Measurements from ENCODE around the gene RPS16.

RPS16 gene

GRCh38 chr19:39408392-39409207 is 27.1 kb downstream of the RPS16 start:
- in situ Hi-C loops (cut with MboI; ENCODE audit: low sequenced_read_pairs) = no loop called here

DNA sequence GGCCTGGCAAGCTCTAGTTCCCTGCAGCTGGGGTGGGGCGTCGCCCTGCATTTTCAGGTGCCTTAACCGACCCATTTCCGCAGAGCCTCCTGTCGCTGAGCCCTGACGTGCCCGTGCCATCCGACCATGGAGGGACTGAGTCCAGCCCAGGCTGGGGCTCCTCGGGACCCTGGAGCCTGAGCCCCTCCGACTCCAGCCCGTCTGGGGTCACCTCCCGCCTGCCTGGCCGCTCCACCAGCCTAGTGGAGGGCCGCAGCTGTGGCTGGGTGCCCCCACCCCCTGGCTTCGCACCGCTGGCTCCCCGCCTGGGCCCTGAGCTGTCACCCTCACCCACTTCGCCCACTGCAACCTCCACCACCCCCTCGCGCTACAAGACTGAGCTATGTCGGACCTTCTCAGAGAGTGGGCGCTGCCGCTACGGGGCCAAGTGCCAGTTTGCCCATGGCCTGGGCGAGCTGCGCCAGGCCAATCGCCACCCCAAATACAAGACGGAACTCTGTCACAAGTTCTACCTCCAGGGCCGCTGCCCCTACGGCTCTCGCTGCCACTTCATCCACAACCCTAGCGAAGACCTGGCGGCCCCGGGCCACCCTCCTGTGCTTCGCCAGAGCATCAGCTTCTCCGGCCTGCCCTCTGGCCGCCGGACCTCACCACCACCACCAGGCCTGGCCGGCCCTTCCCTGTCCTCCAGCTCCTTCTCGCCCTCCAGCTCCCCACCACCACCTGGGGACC is 27.9 kb downstream of the RPS16 start:
- in situ Hi-C loops (cut with MboI; ENCODE audit: low sequenced_read_pairs) = no loop called here

GRCh38 chr19:39407410-39407659 is 28.4 kb downstream of the RPS16 start:
- in situ Hi-C loops (cut with MboI; ENCODE audit: low sequenced_read_pairs) = no loop called here

DNA sequence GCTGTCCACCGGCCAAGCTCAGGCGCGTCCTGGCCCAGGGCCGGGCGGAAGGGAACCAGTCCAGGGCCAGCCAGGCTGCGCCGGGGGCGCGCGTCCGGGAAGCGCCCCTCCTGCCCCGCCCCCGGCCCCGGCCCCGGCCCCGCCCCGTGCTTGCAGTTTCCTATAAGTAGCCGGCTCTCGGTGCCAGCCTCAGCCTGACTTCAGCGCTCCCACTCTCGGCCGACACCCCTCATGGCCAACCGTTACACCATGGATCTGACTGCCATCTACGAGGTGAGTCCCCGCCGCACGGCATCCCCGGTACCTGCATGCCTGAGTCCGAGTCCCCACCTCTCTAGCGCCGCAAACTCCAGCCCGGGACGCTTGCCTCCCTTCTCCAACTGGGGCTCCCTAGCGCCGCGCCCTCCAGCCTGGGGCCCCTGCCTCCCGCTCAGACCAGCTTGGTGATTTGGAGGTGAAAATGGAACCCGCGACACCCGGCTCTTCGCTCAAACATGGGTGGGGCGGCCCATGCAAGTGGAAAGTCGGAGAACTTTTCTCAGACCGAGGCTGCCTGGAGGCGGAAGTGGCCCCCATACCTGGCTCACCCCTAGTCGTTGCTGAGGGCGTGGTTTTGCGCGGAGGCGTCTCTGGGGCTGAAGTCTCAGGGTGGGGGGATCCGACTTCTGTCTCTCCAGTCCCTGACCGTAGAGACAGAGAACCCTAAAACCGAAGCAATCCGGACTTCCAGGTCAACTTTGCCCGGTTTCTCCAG is 28.9 kb downstream of the RPS16 start, which contains the start of gene ZFP36:
ZFP36 (plus strand) TSS at position 192 of the 754 bp plus-strand sequence; CDS start at position 250, 58 bp downstream.
- in situ Hi-C loops (cut with MboI; ENCODE audit: low sequenced_read_pairs) = no loop called here

DNA sequence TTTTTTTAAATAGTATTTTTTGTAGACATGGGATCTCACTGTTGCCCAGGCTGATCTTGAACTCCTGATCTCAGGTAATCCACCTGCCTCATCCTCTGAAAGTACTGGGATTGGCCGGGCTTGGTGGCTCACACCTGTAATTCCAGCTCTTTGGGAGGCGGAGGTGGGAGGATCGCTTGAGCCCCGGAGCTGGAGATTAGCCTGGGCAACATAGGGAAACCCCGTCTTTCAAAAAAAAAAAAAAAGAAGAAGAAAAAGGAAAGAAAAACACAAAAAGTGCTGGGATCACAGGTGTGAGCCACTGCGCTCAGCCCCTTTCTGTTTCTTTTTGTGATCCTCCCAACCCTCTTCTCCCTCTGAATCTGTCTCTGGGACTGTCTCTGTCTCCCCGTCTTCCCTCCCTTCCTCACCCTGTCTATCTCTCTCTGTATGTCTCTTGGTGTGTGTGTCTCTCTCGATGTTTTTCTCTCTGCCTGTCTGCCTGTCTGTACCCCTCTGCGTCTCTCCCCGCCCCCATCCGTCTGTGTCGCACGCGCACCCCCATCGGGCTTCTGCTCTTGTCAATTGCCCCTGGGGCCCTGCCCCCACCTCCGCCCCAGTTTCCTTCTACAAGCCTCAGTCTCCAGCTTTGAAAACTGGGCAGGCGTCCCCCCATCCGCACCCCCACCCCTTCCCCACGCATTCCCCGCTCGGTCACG is 29.6 kb downstream of the RPS16 start:
- in situ Hi-C loops (cut with MboI; ENCODE audit: low sequenced_read_pairs) = no loop called here

GRCh38 chr19:39405261-39405957 is 30.3 kb downstream of the RPS16 start:
- in situ Hi-C loops (cut with MboI; ENCODE audit: low sequenced_read_pairs) = no loop called here

DNA sequence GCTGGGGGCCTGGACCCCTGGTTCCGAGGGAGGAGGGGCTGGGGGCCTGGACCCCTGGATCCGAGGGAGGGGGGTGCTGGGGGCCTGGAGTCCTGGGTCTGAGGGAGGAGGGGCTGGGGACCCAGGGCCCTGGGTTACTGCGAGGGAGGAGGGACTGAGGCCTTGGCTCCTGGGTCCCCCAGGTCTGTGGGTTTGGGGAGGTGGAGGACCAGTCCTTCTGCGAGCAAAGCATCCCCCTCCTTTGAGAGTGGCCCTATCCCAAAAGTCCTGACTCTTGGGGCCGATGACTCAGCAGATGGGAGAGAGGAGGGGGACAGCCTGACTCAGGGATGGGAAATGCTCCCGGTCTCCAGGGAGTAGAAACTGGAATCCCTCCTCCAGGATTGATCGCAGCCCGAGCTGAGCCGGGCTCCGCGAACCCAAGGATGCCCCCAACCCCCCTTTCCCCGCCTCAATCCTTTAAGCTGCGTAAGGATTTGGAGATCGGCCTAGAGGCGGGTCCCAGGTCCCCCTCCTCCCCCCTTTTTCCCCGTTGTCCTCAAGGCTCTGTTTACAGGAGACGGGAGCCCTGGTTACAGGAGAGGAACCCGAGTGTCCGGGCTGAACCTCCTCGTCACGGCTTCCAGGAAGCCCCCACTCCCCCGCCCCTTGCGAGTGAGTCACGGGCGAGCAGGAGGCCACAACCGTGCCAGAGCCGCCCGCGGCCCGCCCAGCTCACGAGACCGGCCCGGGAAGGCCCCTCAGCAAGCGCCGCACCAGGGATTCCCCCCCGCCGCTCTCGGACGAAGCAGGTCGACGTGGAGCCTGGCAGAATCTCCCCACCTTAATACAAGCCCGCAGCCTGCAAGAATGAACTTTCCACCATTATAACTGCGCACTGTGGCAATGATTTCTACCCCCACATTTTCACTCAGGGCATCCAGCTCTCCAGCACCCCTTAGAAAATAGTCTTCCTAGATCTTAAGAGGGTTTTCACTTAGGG is 32.1 kb downstream of the RPS16 start:
- in situ Hi-C loops (cut with MboI; ENCODE audit: low sequenced_read_pairs) = no loop called here

GRCh38 chr19:39402346-39403300 is 33.1 kb downstream of the RPS16 start:
- in situ Hi-C loops (cut with MboI; ENCODE audit: low sequenced_read_pairs) = no loop called here

GRCh38 chr19:39401549-39402345 is 34.0 kb downstream of the RPS16 start:
- in situ Hi-C loops (cut with MboI; ENCODE audit: low sequenced_read_pairs) = no loop called here

DNA sequence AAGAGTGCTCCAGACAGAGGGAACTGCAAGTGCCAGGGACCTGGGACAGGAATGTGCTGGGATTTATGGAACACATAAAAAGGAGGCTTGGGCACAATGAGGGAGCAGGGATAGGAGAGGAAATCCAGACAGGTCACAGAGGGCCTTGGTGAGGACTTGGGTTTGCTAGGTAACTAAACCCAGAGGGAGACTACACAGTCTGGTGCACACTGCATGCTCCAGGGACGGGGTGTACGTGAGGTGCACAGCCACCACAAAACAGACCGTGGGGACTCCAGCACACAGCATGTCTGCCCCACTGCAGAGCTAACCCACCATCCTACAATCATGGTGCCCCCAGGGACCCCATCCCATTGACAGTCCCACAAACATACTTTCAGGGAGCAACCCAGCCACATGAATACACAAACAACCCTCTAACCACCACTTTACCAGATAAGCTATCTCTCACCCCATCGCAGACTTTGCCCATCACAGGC is 34.6 kb downstream of the RPS16 start:
- in situ Hi-C loops (cut with MboI; ENCODE audit: low sequenced_read_pairs) = no loop called here

- in situ Hi-C loops (cut with MboI; ENCODE audit: low sequenced_read_pairs) = no loop called here
Measured at GRCh38 chr19:39400061-39400460, 35.7 kb downstream of the RPS16 start.

GRCh38 chr19:39399668-39400050 is 36.1 kb downstream of the RPS16 start:
- in situ Hi-C loops (cut with MboI; ENCODE audit: low sequenced_read_pairs) = loop anchor here (10.0 kb wide), 1 partner anchor 55 kb away; the partner anchor contains the start of gene SAMD4B

DNA sequence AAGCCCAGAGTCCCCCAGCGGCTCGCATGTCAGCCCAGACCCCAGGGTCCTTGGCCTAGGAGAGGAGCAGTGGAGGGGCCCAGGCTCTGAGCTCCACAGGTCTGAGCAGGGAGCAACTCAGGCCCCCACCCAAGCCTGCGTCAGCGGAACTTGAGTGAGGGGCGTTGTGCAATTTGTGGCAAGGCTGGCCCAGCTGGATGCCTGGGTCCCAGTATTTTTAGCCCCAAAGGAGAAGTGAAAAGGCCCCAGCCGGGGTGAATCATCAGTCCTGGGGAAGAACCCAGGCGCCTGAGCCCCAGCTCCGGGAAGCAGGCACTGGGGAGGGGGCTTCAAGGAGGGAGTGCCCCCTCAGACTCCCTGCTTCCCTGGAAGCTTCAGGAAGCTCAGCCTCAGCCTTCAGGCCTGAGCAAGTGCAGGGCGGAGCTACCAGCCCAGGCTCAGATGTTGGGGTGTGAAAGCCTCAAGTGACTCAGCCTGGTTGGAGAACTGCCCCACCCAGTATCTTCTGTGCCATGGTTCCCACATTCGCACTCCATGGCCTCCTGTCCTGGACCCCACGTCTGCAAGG is 37.4 kb downstream of the RPS16 start:
- in situ Hi-C loops (cut with MboI; ENCODE audit: low sequenced_read_pairs) = loop anchor here (10.0 kb wide), 1 partner anchor 54 kb away; the partner anchor contains the start of gene SAMD4B

DNA sequence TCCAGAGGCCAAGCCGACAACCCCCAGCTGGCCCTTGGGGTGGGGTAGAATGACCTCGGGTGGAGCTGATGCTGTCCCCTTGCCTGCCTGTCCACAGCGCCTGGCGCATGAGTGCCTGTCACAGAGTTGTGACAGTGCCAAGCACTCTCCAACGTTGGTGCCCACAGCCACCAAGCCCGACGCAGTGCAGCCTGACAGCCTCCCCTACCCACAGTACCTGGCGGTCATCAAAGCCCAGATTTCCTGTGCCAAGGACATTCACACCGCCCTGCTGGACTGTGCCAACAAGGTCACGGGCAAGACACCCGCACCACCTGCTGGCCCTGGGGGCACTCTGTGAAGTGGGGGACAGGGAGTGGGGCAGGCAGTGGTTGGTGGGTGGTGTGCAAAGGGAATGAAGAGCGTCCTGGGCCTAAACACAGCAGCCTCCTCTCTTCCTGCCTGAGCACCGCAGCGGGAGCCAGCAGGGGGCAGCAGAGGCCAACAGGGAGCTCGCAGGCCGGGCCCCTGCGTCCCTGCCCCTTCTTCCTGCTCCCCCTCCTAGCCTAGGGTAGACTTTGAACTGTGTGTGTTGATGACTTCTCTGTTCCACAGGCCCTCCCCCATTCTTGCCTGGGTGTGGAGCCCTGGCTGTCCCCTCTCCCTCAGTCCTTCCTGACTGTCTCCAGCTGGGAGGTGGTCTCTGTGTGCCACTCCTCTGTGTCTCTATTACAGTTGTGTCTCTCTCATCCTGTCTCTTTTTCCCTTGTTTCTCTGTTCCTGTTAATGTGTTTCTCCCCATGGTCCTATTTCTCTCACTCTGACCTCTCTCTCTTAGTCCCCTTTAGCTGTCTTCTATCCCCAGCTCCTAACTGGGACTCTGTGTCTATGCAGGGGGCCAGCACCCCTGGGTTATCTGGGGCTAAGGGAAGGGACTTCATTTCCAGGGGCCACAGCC is 38.1 kb downstream of the RPS16 start:
- in situ Hi-C loops (cut with MboI; ENCODE audit: low sequenced_read_pairs) = loop anchor here (10.0 kb wide), 1 partner anchor 53 kb away; the partner anchor contains the start of gene SAMD4B

DNA sequence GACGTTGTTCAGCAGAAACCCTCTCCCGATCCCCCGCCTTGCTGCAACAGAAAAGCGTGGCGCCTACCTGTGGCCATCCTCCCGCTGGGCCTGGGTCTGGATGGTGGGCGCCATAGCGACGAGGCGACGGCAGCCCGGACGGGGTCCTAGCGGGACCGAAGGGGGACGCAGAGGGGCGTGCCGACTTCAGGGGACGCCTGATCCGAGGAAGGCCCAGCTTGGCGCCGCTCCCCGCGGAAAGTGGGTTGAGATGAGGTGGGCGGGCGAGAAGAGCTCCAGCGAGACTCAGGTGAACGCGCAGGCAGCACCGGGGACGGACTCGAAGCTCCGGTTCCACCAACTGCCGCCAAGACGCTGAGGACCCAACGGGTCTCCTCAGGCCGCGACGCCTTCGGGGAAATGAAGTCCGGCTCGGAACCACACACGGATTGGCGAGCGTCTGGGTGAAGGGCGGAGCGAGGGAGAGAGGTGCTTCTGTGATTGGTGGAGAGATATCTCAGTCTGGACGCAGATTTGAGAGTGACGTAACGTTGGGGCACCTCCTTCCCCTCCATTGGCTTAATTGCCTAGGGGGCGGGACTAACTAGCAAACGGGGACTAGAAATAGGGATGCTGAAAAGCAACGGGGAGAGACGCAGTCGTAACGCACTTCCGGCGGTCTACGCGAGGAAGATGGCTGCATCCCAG is 44.9 kb downstream of the RPS16 start, which contains the start of the genes MED29 and PAF1:
MED29 (plus strand) TSS at position 628 of the 687 bp plus-strand sequence; CDS start at position 673, 45 bp downstream.
PAF1 (minus strand) TSS at position 356 of the 687 bp plus-strand sequence; CDS start at position 114, 242 bp downstream.
- in situ Hi-C loops (cut with MboI; ENCODE audit: low sequenced_read_pairs) = loop anchor here (10.0 kb wide), 1 partner anchor 46 kb away; the partner anchor contains the start of gene SAMD4B

Measured in HL-60/S4 (cell line).